HG03280 (cell line): ENCODE data around the gene GPX6.
"Not testable (repeated sequence)": the region's sequence is repeated elsewhere in the genome, so short reads cannot be mapped to it uniquely, and the experiment has no call there.

Experiments used
- ATAC-seq: cut with Tn5 transposase; IDR thresholded peaks from one replicate; pipeline ENCODE4 v1.9.1; 2021; ENCODE audit warnings: mild to moderate bottlenecking, moderate library complexity; ENCODE audit not compliant: unreplicated experiment

Gene GPX6

GRCh38 chr6:28525496-28526039, 10.0 kb upstream of the GPX6 start, which contains the start of gene GPX5:
Gene GPX5, plus strand, starts transcription at chr6:28525881. Its CDS starts 133 bp downstream, at chr6:28526014.
- no peak for ATAC-seq

GRCh38 chr6:28523241-28523622, 7.6 kb upstream of the GPX6 start:
- no peak for ATAC-seq

- ATAC-seq, result no peak
Measured at GRCh38 chr6:28522594-28523240, 7.1 kb upstream of the GPX6 start.

- no peak for ATAC-seq
Measured at GRCh38 chr6:28517964-28518363, 2.4 kb upstream of the GPX6 start.

GRCh38 chr6:28512387-28512786, 3.2 kb downstream of the GPX6 start:
- ATAC-seq, result not testable (repeated sequence)

GRCh38 chr6:28511628-28512300, 3.8 kb downstream of the GPX6 start:
- no peak for ATAC-seq

- no peak for ATAC-seq
Measured at GRCh38 chr6:28506807-28507475, 8.7 kb downstream of the GPX6 start.

- no peak for ATAC-seq
Measured at GRCh38 chr6:28505733-28506132, 9.9 kb downstream of the GPX6 start.

- not testable (repeated sequence) for ATAC-seq
Measured at GRCh38 chr6:28502709-28503305, 12.8 kb downstream of the GPX6 start.

- ATAC-seq, result not testable (repeated sequence)
Measured at GRCh38 chr6:28502136-28502535, 13.5 kb downstream of the GPX6 start.

- no peak for ATAC-seq
Measured at GRCh38 chr6:28501259-28501658, 14.3 kb downstream of the GPX6 start.

GRCh38 chr6:28497893-28498292, 17.7 kb downstream of the GPX6 start:
- no peak for ATAC-seq

GRCh38 chr6:28497306-28497705, 18.3 kb downstream of the GPX6 start:
- ATAC-seq, result no peak

GRCh38 chr6:28496099-28496779, 19.4 kb downstream of the GPX6 start:
- ATAC-seq, result no peak

GRCh38 chr6:28491984-28492317, 23.6 kb downstream of the GPX6 start:
- ATAC-seq, result no peak

GRCh38 chr6:28490205-28490890, 25.2 kb downstream of the GPX6 start:
- ATAC-seq, result no peak

GRCh38 chr6:28489366-28490204, 26.0 kb downstream of the GPX6 start:
- no peak for ATAC-seq

- ATAC-seq, result no peak
Measured at GRCh38 chr6:28488916-28489365, 26.7 kb downstream of the GPX6 start.

GRCh38 chr6:28486988-28487742, 28.4 kb downstream of the GPX6 start:
- no peak for ATAC-seq
